ENCODE measurements around the gene SBK3. TPM values are rescaled to one million over a fixed set of nuclear protein-coding genes. Genes with fewer than 3 reads are reported as not detected.
A peak's percentile ranks its signal among the peaks of the same experiment; 100 is the strongest.
"Not testable (repeated sequence)": the region's sequence is repeated elsewhere in the genome, so short reads cannot be mapped to it uniquely, and the experiment has no call there.

SBK3 gene
- total RNA-seq, 2 donors from 2014 or later: not detected

GRCh38 chr19:55581823-55582223 lies 36.5 kb upstream of the SBK3 start:
- no peak for DNase-seq
- Mint-ChIP-seq H3K27me3 (ENCODE audit: low read depth) (no peaks in the 10 kb centered on the region), H3K27ac (no peak overlapping the region), H3K4me3 (peak overlapping the region; percentile 7 to 84), H3K9me3 (no peaks in the 10 kb centered on the region), H3K4me1 (ENCODE audit: low read depth) (peaks cover 36% of the 10 kb centered on the region), H3K36me3 (ENCODE audit: insufficient read depth in 2 of 2) (peaks cover 6 to 8% of the 10 kb centered on the region in 2 donors)
- no peak for ATAC-seq (replicated peaks in 1 of 2)

GRCh38 chr19:55581145-55581822 lies 35.9 kb upstream of the SBK3 start:
- no peaks in the 10 kb centered on the region for H3K27me3 Mint-ChIP-seq (ENCODE audit: low read depth)
- peak in 1 of 2 donors; percentile 35 for DNase-seq
- H3K36me3 Mint-ChIP-seq (ENCODE audit: insufficient read depth in 2 of 2): peaks cover 6 to 9% of the 10 kb centered on the region in 2 donors
- no peak for ATAC-seq (replicated peaks in 1 of 2)
- H3K27ac Mint-ChIP-seq: no peak overlapping the region
- H3K9me3 Mint-ChIP-seq: no peaks in the 10 kb centered on the region
- H3K4me3 Mint-ChIP-seq: peak overlapping the region; percentile 84 to 93
- H3K4me1 Mint-ChIP-seq (ENCODE audit: low read depth): peaks cover 33% of the 10 kb centered on the region

- Mint-ChIP-seq H3K27me3 (ENCODE audit: low read depth) (no peaks in the 10 kb centered on the region), H3K36me3 (ENCODE audit: insufficient read depth in 2 of 2) (peaks cover 6 to 9% of the 10 kb centered on the region in 2 donors)
- peak; percentile 77 to 89 for ATAC-seq (replicated peaks in 1 of 2)
Observed at GRCh38 chr19:55580628-55581144, 35.3 kb upstream of the SBK3 start, which contains the start of gene ZNF579. Gene ZNF579, minus strand, starts transcription at chr19:55580848. Its CDS starts 1,209 bp downstream, at chr19:55579639.

GRCh38 chr19:55579766-55580621 lies 34.7 kb upstream of the SBK3 start:
- Mint-ChIP-seq H3K27ac (peak overlapping the region; percentile 79), H3K4me1 (ENCODE audit: low read depth) (peaks cover 21% of the 10 kb centered on the region), H3K27me3 (ENCODE audit: low read depth) (no peaks in the 10 kb centered on the region), H3K4me3 (peak overlapping the region; percentile 84 to 93), H3K9me3 (no peaks in the 10 kb centered on the region), H3K36me3 (ENCODE audit: insufficient read depth in 2 of 2) (peaks cover 6 to 9% of the 10 kb centered on the region in 2 donors)
- no peak for DNase-seq
- ATAC-seq (replicated peaks in 1 of 2): peak; percentile 28 to 30

More at GRCh38 chr19:55580628-55581144, 35.3 kb upstream of the SBK3 start, which contains the start of gene ZNF579:
- no peaks in the 10 kb centered on the region for H3K9me3 Mint-ChIP-seq
- H3K4me3 Mint-ChIP-seq: peak within 1 kb of the TSS; percentile 84 to 93
- peak within 1 kb of the TSS; percentile 79 for H3K27ac Mint-ChIP-seq
- DNase-seq: peak; percentile 82 to 85
- peaks cover 27% of the 10 kb centered on the region for H3K4me1 Mint-ChIP-seq (ENCODE audit: low read depth)

GRCh38 chr19:55578761-55579747 lies 33.7 kb upstream of the SBK3 start:
- H3K4me1 Mint-ChIP-seq (ENCODE audit: low read depth): peaks cover 20% of the 10 kb centered on the region
- no peak for ATAC-seq (replicated peaks in 1 of 2)

GRCh38 chr19:55578031-55578760 lies 32.9 kb upstream of the SBK3 start:
- no peaks in the 10 kb centered on the region for H3K9me3 Mint-ChIP-seq
- ATAC-seq (replicated peaks in 1 of 2) (no peak), DNase-seq (no peak)
- peaks cover 20% of the 10 kb centered on the region for H3K4me1 Mint-ChIP-seq (ENCODE audit: low read depth)
- H3K36me3 Mint-ChIP-seq (ENCODE audit: insufficient read depth in 2 of 2): peaks cover 6 to 9% of the 10 kb centered on the region in 2 donors
- H3K27ac Mint-ChIP-seq: no peak overlapping the region
- H3K4me3 Mint-ChIP-seq: no peak overlapping the region
- H3K27me3 Mint-ChIP-seq (ENCODE audit: low read depth): no peaks in the 10 kb centered on the region

More at GRCh38 chr19:55578761-55579747, 33.7 kb upstream of the SBK3 start:
- no peak for DNase-seq
- H3K36me3 Mint-ChIP-seq (ENCODE audit: insufficient read depth in 2 of 2): peaks cover 6 to 9% of the 10 kb centered on the region in 2 donors
- H3K9me3 Mint-ChIP-seq: no peaks in the 10 kb centered on the region
- H3K4me3 Mint-ChIP-seq: peak overlapping the region; percentile 84 to 93
- peak overlapping the region; percentile 79 for H3K27ac Mint-ChIP-seq
- H3K27me3 Mint-ChIP-seq (ENCODE audit: low read depth): no peaks in the 10 kb centered on the region

GRCh38 chr19:55576746-55577145 lies 31.4 kb upstream of the SBK3 start:
- no peaks in the 10 kb centered on the region for H3K9me3 Mint-ChIP-seq
- H3K27me3 Mint-ChIP-seq (ENCODE audit: low read depth): no peaks in the 10 kb centered on the region
- no peak for DNase-seq
- H3K27ac Mint-ChIP-seq: no peak overlapping the region
- peaks cover 17% of the 10 kb centered on the region for H3K4me1 Mint-ChIP-seq (ENCODE audit: low read depth)
- H3K4me3 Mint-ChIP-seq: peak overlapping the region; percentile 9 to 18
- ATAC-seq (replicated peaks in 1 of 2): no peak
- H3K36me3 Mint-ChIP-seq (ENCODE audit: insufficient read depth in 2 of 2): peaks cover 6 to 9% of the 10 kb centered on the region in 2 donors

GRCh38 chr19:55573929-55574328 lies 28.6 kb upstream of the SBK3 start:
- H3K4me1 Mint-ChIP-seq (ENCODE audit: low read depth); DNase-seq; H3K9me3 Mint-ChIP-seq; ATAC-seq (replicated peaks in 1 of 2); H3K27ac Mint-ChIP-seq; H3K36me3 Mint-ChIP-seq (ENCODE audit: insufficient read depth in 2 of 2); H3K4me3 Mint-ChIP-seq; H3K27me3 Mint-ChIP-seq (ENCODE audit: low read depth): not testable (repeated sequence)

- H3K9me3 Mint-ChIP-seq; ATAC-seq (replicated peaks in 1 of 2); DNase-seq; H3K27ac Mint-ChIP-seq; H3K36me3 Mint-ChIP-seq (ENCODE audit: insufficient read depth in 2 of 2); H3K4me3 Mint-ChIP-seq; H3K4me1 Mint-ChIP-seq (ENCODE audit: low read depth); H3K27me3 Mint-ChIP-seq (ENCODE audit: low read depth): not testable (repeated sequence)
Observed at GRCh38 chr19:55569477-55569876, 24.1 kb upstream of the SBK3 start.

- Mint-ChIP-seq H3K9me3 (no peaks in the 10 kb centered on the region), H3K27ac (no peak overlapping the region), H3K27me3 (ENCODE audit: low read depth) (no peaks in the 10 kb centered on the region), H3K36me3 (ENCODE audit: insufficient read depth in 2 of 2) (no peaks in the 10 kb centered on the region), H3K4me3 (no peak overlapping the region), H3K4me1 (ENCODE audit: low read depth) (no peaks in the 10 kb centered on the region)
- ATAC-seq (replicated peaks in 1 of 2) (no peak), DNase-seq (no peak)
Observed at GRCh38 chr19:55567708-55568328, 22.5 kb upstream of the SBK3 start.

GRCh38 chr19:55566823-55567222 lies 21.5 kb upstream of the SBK3 start:
- no peak overlapping the region for H3K4me3 Mint-ChIP-seq
- no peak for ATAC-seq (replicated peaks in 1 of 2)

More at GRCh38 chr19:55566823-55567222, 21.5 kb upstream of the SBK3 start:
- Mint-ChIP-seq H3K4me1 (ENCODE audit: low read depth) (no peaks in the 10 kb centered on the region), H3K36me3 (ENCODE audit: insufficient read depth in 2 of 2) (no peaks in the 10 kb centered on the region), H3K27ac (no peak overlapping the region), H3K9me3 (no peaks in the 10 kb centered on the region), H3K27me3 (ENCODE audit: low read depth) (no peaks in the 10 kb centered on the region)
- no peak for DNase-seq

Measured in activated T-cell treated with anti-CD3 and anti-CD28 coated beads, Interleukin-2, amount 50 U/mL, for 72 hours (primary cell).